Activated T-helper 9 cell treated with anti-CD3 and anti-CD28 coated beads, Interleukin-2, amount 50 U/mL, for 16 hours (primary cell): ENCODE data around the gene PAIP2.
"Not testable (repeated sequence)": the region's sequence is repeated elsewhere in the genome, so short reads cannot be mapped to it uniquely, and the experiment has no call there.

Experiments
- DNase-seq: peaks from one replicate; pipeline ENCODE4 v3.0.0-alpha.2; 2020; ENCODE audit warnings: low read depth

PAIP2 gene

DNA sequence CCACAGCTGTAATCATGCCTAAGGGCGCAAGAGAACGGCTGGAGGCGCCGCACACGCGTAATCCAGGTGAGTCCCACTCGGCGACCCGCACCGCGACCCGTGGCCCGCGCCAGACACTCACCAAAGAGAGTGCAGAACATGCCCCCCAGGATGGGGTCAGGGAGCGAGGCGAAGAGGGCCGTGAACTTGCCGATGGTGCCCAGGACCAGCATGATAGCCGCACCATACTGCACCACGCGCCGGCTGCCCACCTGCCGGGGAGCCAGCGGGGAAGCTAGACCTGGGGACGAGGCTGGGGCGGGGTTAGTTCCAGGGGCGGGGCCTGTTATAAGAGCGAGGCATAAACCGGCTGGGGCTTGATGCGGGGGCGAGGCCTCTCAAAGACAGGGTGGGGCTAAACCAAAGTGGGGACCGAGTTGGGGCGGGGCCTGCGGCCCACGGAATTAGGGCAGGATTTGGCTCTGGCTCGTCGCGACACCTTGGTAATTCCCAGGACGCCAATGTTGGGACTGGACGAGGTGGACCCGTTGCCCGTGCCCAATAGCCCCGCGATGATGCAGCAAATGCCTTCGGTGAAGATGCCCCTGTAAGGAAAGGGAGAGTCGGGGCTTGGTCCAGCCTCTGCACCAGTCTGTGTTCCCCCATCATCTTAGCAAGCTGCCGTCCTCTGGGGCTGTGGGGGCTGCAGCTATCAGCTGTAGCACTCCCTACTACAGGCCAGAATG is 36.6 kb downstream of the PAIP2 start:
- no peak for DNase-seq

- DNase-seq, result no peak
Observed at GRCh38 chr5:139378941-139379361, 37.3 kb downstream of the PAIP2 start.

DNA sequence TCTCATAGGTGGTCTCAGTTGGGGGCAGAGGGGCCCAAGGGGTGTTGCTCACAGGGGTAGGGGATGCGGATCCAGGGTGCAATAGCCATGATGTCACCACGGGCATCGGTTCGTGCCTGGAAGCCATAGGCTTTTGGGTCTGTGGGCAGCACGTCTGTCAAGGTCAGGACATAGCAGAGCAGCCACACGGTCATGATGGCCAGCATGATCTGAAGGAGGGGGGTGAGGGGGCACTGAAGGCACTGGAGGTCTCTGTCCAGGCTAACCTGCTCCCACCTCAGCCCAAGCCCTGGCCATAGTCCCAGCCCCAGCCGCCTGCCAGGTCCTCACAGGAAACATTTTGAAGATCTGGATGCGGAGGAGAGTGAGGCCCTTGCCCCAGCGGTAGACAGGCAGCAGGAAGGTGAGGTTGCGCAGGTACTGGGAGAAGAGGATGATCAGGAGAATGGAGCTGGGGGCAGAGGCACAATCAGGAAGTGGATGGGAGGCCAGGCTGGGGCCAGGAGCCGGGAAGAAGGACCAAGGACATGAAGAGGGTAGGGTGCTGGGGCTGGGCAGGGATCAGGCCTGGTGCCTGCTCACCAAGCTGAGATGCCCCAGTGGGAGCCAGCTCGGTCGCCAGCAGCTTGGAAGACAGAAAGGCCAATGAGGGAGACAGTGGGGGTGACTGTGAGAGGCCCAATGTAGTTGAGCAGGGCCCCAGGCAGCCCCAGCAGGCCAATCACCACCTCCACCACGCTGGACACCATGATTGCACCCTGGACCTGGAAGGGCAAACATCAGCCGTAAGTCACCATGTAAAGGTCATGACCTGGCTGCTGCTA is 38.2 kb downstream of the PAIP2 start:
- DNase-seq, result no peak

DNA sequence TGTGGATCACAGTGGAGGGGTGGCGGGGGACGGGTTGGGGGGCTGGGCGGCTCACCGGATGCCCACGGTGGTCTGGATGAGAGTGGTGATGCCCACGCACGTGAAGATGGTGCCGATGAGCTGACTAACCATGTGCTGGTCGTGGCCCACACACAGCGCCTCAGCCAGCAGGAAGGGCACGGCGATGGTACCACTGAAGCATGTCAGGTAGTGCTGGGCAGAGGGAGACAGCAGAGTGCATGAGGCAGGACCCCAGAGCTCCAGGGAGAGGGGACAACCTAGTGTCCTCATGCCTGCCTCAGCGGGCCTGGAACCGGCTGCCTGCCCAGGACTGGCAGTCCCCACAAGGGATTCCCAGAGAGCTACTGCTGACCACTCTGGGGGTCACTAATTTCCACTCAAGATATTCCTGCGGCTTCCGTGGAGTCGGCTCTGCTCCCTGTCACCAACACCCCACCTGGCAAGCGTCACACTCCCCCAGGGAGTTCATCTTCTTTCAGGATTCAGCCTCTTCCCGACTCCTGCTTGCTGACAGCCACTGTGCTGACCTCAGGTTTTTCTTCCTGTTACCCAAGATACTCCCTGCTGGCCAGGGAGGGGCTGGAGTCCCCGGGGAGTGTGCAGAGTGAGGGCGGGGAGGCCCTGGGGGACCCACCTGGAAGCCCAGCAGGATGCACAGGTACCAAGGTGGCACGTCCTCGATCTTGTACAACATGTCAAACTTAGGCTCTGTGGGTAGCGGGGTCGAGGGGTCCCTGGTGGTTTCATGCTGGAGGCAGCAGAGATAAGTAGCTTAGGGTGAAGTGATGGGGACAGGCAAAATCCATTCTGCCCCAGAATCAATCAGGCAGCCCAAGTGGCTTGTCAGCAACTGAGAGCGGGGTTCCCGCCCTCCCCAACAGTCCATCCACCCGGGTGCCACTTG is 40.4 kb downstream of the PAIP2 start:
- no peak for DNase-seq

DNA sequence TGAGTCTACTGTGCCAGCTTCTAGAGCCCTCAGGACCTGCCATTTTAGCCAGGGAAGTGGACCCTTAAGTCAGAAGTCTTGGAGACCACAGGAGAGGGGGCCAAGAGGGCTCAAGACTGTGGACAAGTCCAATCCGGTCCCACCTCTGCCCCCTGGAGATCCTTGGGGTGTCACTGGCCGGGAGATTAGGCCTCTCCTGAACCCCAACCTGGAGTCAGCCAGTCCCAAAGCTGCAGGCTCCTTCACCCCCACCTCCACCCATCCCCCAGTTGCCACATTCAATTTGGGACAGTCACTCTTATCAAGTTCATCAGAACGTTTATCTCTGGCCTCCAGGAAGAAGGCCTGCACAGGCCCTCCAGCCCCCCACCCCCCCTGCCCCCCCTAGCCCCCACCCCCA is 41.2 kb downstream of the PAIP2 start:
- DNase-seq, result no peak

DNA sequence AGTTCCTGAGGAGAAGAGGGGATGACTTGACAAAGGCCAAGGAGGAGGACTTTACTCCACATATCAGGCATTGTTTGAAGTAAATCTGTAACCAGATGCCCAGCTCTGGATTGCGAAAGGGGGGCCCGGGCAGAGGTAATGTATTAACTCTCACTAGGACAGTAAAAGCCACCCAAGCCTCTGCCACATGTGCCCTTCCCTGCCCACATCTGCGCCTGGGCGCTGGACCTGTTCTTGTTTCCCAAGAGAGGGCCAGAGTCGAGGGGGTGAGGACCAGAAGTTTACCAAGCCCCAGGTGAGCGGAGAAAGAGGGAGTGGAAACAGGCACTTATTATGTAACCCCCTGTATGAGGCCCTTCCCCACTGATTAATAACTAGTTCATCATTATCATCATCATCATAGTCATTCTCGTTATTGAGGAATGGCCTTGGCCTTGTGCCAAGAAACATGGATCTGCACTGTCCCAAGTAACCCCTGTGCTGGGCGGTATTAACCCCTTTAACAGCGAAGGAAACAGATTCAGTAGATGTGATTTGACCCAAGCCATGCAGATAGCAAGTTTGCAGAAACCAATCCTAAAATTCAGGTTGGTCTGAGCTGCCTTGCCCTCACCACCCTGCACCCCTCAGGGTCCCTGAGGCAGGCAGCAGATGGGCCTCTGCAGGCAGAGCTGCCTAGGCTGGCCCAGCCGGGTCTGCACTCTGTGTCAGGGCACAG is 41.8 kb downstream of the PAIP2 start, which contains the start of gene SLC23A1:
SLC23A1 (minus strand) TSS at position 23 of the 718 bp plus-strand sequence. CDS start 44 bp downstream, outside the sequence.
- DNase-seq, result no peak

DNA sequence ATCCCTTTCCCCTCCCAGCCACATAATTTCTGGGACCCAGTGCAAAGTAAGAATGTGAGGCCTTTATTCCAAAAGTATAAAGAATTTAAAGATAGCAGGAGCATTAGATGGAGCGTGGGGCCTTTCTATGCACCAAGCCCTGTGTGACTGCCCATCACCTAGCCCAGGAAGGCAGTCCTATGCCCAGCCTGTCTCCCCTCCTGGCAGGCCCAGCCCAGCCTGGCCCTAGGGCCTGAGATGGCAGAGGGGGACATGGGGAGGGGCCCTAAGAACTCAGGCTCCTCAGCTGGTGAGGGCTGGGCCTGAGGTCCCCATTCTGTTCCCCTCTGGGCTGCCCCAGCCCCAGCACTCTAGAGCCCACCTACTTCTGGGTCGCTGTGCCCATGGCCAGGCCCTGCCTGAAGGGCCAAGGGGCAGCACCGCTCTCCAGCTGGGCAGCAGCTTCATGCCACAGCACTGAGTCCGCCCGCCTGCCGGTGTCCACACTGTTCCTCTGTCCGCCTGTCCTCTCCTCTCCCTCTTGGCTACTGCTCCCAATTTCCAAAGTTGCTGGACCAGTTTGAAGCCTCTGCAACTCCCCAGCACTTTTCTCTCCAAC is 42.4 kb downstream of the PAIP2 start:
- no peak for DNase-seq

- DNase-seq, result no peak
Observed at GRCh38 chr5:139384591-139385051, 43.0 kb downstream of the PAIP2 start.

DNA sequence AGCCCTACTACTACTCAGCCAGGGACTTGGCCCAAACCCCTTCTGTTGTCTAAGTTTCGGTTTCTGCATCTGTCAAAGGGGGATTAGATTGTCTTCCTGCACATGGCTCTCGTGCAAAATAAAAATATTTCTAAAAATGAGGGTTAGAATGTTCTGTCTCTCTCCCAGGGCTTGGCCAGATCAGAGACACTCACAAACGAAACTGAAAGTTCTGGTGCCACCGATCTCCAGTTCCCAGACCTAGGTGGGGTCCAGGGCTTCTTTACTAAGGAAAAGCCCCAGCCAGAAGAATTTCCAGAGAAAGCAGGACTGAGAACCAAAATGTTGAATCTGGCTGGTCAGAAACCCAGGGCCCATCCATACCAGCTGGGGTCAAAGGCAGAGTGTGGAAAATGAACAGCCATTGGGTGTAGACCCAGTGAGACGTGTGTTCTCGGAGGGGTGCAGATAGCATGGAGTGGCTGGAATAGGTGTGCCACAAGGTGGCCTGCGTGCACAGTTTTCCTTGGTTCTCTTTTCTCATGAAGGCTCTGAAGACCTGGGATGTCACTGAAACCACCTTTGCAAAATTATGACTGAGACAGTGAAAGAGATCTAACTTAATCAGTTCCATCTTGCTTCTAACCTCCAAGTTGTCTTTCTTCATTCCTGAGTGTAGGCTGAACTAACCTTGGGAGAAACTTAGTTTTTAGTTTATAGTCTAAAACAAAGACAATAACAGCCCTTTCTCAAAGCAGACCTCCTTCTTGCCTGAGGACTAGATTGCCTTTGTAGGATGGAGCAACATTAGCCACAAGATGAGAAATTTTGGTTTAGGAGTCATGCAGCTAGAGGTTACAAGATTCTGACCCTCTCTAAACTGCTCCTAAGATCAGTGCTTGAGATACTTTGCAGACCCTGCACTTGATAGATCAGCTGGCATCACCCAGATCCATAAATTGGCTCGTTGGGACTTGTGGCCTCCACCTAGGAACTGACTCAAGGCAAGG is 43.7 kb downstream of the PAIP2 start:
- no peak for DNase-seq

DNA sequence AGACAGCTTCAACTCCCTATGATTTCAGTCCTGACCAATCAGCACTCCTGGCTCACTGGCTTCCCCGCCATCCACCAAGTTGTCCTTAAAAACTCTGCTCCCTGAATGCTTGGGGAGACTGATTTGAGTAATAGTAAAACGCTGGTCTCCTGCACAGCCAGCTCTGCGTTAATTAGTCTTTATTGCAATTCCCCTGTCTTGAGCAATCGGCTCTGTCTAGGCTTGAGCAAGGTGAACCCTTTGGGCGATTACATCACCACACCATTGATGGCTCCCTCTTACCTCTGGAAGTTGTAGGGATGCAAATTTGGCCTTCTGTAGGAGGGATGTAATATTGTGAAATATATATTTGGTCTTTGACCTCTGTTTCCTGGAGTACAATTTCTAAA is 44.4 kb downstream of the PAIP2 start:
- DNase-seq, result no peak

DNA sequence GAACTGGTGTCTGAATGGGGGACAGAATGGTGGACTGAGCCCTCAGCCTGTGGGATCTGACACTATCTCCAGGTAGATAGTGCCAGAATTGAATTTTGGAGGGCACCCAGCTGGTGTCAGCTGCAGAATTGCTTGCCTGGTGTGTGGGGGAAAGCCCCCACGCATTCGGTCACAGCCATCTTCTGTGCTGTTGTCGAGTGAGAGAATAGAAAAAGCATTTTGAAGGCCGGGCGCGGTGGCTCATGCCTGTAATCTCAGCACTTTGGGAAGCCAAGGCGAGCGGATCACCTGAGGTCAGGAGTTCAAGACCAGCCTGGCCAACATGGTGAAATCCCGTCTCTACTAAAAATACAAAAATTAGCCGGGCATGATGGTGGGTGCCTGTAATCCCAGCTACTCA is 45.3 kb downstream of the PAIP2 start:
- DNase-seq, result not testable (repeated sequence)

- no peak for DNase-seq
Observed at GRCh38 chr5:139387611-139388197, 46.0 kb downstream of the PAIP2 start.

DNA sequence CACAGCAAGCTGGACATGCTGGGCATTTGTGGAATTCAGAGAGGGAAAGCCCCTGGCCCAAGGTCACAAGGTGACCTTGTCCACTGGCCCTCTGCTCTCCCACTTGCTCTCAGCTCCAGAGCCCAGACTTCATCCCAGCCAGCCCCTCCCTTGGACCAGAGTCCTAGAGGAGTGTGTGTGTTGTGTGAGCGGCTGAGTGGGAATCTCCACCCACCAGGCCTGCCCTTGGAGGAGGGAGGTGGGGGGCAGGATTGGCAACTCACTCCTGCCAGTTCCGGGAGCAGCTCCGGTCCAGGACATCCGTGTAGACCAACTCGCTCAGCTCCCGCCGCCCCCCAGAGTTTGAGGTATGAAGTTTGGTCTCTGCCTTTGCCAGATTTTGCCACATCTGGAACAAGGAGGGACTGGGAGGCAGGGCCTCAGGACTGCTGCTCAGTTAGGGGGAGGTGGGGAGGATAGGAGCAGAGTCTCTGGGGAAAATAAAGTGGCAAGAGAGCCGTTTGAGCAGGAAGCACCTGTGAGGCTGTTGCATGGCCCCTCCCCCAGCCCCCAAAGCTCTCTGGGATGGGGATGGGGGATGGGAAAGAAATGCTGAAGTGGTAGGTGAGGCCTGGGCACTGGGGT is 46.7 kb downstream of the PAIP2 start:
- DNase-seq, result no peak

DNA sequence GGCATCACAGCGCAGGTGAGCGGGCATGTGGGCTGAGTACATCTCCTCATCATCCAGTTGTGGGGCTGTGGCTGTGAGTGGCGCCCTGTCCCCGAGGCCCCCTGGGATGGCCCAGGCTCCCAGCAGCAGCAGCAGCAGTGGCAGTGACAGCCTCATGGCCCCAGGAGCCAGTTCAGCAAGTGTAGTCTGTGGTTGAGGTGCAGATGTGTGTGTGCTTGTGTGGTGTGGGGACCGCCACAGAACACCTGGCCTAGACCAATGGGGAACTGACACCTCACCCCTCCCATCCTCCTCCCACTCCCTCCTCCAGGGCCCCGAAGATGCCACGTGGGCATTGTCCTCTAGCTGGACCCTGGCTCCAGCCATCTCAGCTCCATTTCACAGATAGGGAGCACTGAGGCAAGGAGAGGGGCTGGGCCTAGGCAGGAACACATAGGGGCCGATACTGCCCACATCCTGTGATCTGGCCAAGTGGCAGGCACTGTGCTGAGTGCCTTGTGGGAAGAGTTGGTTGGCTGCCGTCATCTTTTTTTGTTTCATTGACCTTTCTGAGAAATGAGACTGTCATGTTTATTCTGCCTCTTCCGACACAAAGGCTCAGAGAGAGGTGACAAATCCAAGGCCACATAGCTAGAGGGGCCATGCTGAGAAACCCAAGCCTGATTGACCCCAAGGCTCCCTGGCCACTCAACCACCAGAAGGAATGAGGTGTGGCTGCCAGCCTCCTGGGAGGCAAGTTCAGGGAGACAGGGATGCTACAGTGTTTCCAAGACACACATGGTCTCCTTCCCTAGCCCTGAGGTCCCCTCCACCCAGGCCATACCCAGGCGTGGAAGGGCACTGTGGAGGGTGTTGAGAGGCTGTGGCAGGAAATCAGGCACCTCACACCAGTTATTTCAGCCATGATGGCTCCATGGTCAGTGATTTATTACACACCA is 48.3 kb downstream of the PAIP2 start, which contains the start of gene MZB1:
MZB1 (minus strand) TSS at position 213 of the 938 bp plus-strand sequence; CDS start at position 156, 57 bp downstream.
- DNase-seq, result peak; percentile 29

DNA sequence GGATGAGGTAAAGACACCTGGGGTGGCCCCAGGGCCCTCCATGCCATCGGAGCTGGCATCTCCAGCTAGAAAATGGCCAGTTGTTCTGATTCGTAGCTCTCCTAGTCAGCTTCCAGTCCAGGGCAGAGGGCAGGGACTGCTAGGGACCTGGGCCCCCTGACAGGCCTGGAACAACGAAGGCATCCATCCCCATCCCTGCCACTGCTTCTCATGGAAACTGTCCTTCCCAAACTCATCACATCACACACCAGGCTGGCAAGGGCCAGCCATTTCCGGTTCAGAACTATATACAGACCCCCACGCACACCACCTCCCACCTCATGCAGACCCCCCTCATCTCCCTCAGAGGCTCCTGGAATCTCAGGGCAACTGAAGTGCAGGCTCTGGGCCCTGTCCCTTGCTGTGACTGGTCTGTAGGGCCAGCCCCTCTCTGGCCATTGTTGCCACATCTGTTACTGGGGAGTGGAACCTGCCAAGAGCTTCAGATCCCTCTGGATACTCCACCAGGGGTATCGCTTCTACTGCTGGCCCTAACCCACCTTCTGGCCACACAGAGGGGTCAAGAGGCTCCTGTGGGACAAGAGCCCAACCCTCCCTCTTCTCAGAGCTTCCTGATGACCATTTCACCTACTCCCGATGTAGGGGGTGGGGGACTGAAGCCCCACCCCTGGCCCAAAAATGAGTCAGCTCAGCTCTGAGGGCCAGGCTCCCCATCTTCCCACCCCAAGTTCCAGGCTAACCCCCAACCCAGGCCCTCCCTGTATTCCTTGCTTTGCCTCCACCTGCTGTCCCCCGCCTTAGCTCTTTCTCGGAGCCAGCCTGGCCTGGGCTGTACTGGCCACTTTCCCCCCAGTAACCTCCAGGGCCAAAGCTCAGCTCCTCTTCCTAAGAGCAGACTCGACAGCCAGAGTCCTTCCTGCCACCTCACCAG is 49.2 kb downstream of the PAIP2 start:
- DNase-seq, result no peak

GRCh38 chr5:139391570-139392323 is 50.1 kb downstream of the PAIP2 start:
- DNase-seq, result no peak
